IMR-90 (cell line): ENCODE results near the gene MYO1G. TPM values are rescaled to one million over a fixed set of nuclear protein-coding genes. Genes with fewer than 3 reads are reported as not detected.

ENCODE experiments used
- ATAC-seq: fragments of 200-7000 bp; cut with Tn5 transposase; 2 replicates; pipeline ENCODE4 v1.9.1; 2020; ENCODE audit warnings: low read depth, mild to moderate bottlenecking, moderate library complexity
- BruUV-seq: library from RNA; stranded (reverse); fragments of 400-500 nt; replicated peaks from 2 replicates; lab custom pipeline; 2021; lab: Mats Ljungman, UMichigan
- CTCF ChIA-PET: fragments of 300-600 bp; formaldehyde crosslinking; extraction: SDS; loops from one replicate; lab custom pipeline; 2021; ENCODE audit warnings: antibody characterized with exemption; lab: Yijun Ruan, JAX
- POLR2A ChIA-PET: fragments of 300-600 bp; sonication (Branson Sonifier 250); formaldehyde crosslinking; loops from one replicate; lab custom pipeline; 2022; ENCODE audit warnings: antibody characterized with exemption; ENCODE audit not compliant: unreplicated experiment; lab: Charles Lee
- DNase-seq: peaks from one replicate; pipeline ENCODE4 v3.0.0; 2013
- H2AFZ ChIP-seq: replicated peaks from 2 replicates; pipeline ENCODE3; 2013; ENCODE audit warnings: low read length, mild to moderate bottlenecking; ENCODE audit not compliant: poor library complexity
- H2AK5ac ChIP-seq: 2 replicates; pipeline ENCODE4 v1.6.1; 2013; ENCODE audit warnings: low read depth, low read length, inconsistent platforms
- H2AK9ac ChIP-seq: replicated peaks from 2 replicates; pipeline ENCODE3; 2013; ENCODE audit warnings: mild to moderate bottlenecking, low read depth, low read length, moderate library complexity; ENCODE audit not compliant: poor library complexity
- H2BK120ac ChIP-seq: 2 replicates; pipeline ENCODE4 v1.6.1; 2013; ENCODE audit warnings: low read depth, low read length, inconsistent platforms
- H2BK15ac ChIP-seq: 3 replicates; pipeline ENCODE4 v1.6.1; 2013; ENCODE audit warnings: low read depth, low read length, inconsistent platforms
- H2BK20ac ChIP-seq: 2 replicates; pipeline ENCODE4 v1.6.1; 2013; ENCODE audit warnings: low read depth, mild to moderate bottlenecking, inconsistent platforms, low read length, moderate library complexity
- H2BK5ac ChIP-seq: 2 replicates; pipeline ENCODE4 v1.6.1; 2013; ENCODE audit warnings: mild to moderate bottlenecking, low read depth, low read length, inconsistent platforms; ENCODE audit not compliant: poor library complexity, severe bottlenecking
- H3K14ac ChIP-seq: replicated peaks from 2 replicates; pipeline ENCODE4 v1.6.1; 2013; ENCODE audit warnings: low read depth, low read length, inconsistent platforms
- H3K18ac ChIP-seq: 2 replicates; pipeline ENCODE4 v1.6.1; 2013; ENCODE audit warnings: low read depth, low read length, control low read depth
- H3K23ac ChIP-seq: 2 replicates; pipeline ENCODE4 v1.6.1; 2013; ENCODE audit warnings: low read depth, low read length, inconsistent platforms
- H3K27ac ChIP-seq: 2 replicates; pipeline ENCODE4 v1.5.1; 2013; ENCODE audit warnings: mild to moderate bottlenecking, control low read depth, low read length; ENCODE audit not compliant: insufficient read depth
- H3K27me3 ChIP-seq: 2 replicates; pipeline ENCODE4 v1.6.1; 2013; ENCODE audit warnings: low read length; ENCODE audit not compliant: control insufficient read depth, insufficient read depth
- H3K36me3 ChIP-seq: 2 replicates; pipeline ENCODE4 v1.6.1; 2013; ENCODE audit warnings: low read length, mixed read lengths; ENCODE audit not compliant: control insufficient read depth, insufficient read depth
- H3K4ac ChIP-seq: 2 replicates; pipeline ENCODE4 v1.6.1; 2013; ENCODE audit warnings: low read depth, low read length, inconsistent platforms
- H3K4me1 ChIP-seq: 2 replicates; pipeline ENCODE4 v1.6.1; 2013; ENCODE audit warnings: low read length, mixed read lengths; ENCODE audit not compliant: control insufficient read depth, insufficient read depth
- H3K4me2 ChIP-seq: 2 replicates; pipeline ENCODE4 v1.6.1; 2013; ENCODE audit warnings: low read depth, mild to moderate bottlenecking, control low read depth, low read length, moderate library complexity
- H3K4me3 ChIP-seq: 2 replicates; pipeline ENCODE4 v1.5.1; 2013; ENCODE audit warnings: low read depth, mild to moderate bottlenecking, control low read depth, low read length, moderate library complexity; ENCODE audit not compliant: insufficient read depth
- H3K56ac ChIP-seq: 2 replicates; pipeline ENCODE4 v1.6.1; 2013; ENCODE audit warnings: low read length, inconsistent platforms; ENCODE audit not compliant: insufficient read depth; ENCODE audit errors: extremely low read depth
- H3K79me1 ChIP-seq, 2 experiments: 2 replicates each; pipeline ENCODE4 v1.6.1; 2013; ENCODE audit warnings: low read length in 2 of 2, inconsistent platforms in 1 of 2, low read depth in 1 of 2
- H3K9ac ChIP-seq: 2 replicates; pipeline ENCODE4 v1.6.1; 2013; ENCODE audit warnings: low read depth, low read length, control low read depth
- H3K9me1 ChIP-seq: 2 replicates; pipeline ENCODE4 v1.6.1; 2013; ENCODE audit warnings: low read length, inconsistent platforms; ENCODE audit not compliant: insufficient read depth
- H3K9me3 ChIP-seq: 2 replicates; pipeline ENCODE4 v1.6.1; 2013; ENCODE audit warnings: low read length; ENCODE audit not compliant: control insufficient read depth, insufficient read depth
- H4K20me1 ChIP-seq: 2 replicates; pipeline ENCODE4 v1.6.1; 2013; ENCODE audit warnings: low read length, inconsistent platforms; ENCODE audit not compliant: insufficient read depth
- H4K5ac ChIP-seq: 2 replicates; pipeline ENCODE4 v1.6.1; 2013; ENCODE audit warnings: mild to moderate bottlenecking, low read depth, low read length, control low read depth
- H4K8ac ChIP-seq, 2 experiments: 2 replicates each; pipeline ENCODE4 v1.6.1; 2013; ENCODE audit warnings: low read depth in 2 of 2, low read length in 2 of 2, control low read depth in 1 of 2, inconsistent platforms in 1 of 2
- H4K91ac ChIP-seq: 2 replicates; pipeline ENCODE4 v1.6.1; 2013; ENCODE audit warnings: low read depth, low read length, inconsistent platforms; ENCODE audit not compliant: insufficient read depth
- MAZ ChIP-seq: IDR thresholded peaks from 2 replicates; pipeline ENCODE4 v1.6.1; 2012; ENCODE audit warnings: low read depth, mild to moderate bottlenecking, low read length, improper control_type of control experiment, moderate library complexity, borderline replicate concordance
- MXI1 ChIP-seq: IDR thresholded peaks from 2 replicates; pipeline ENCODE4 v1.6.1; 2012; ENCODE audit warnings: low read depth, mild to moderate bottlenecking, low read length, moderate library complexity, borderline replicate concordance
- POLR2A ChIP-seq: IDR thresholded peaks from 2 replicates; pipeline ENCODE4 v1.6.1; 2012; ENCODE audit warnings: mild to moderate bottlenecking, low read depth, low read length
- RAD21 ChIP-seq: IDR thresholded peaks from 2 replicates; pipeline ENCODE4 v1.6.1; 2012; ENCODE audit warnings: low read length, improper control_type of control experiment
- WGBS, 2 experiments: methylation state at CpG; one replicate each; pipeline versions ENCODE4 v1.1.5 to v1.1.7; 2013; ENCODE audit warnings: missing lambda C conversion rate in 2 of 2; ENCODE audit not compliant: insufficient read length in 1 of 2; ENCODE audit errors: extremely low coverage in 2 of 2; 5-methylcytosine and 5-hydroxymethylcytosine counted together
- dilution Hi-C: fragments of 300-500 bp; cut with HindIII; formaldehyde crosslinking; loops from one replicate; pipeline ENCODE4 v1.14.3; 2018; ENCODE audit warnings: low sequenced_read_pairs; ENCODE audit not compliant: unreplicated experiment
- in situ Hi-C: fragments of 300-500 bp; cut with MboI; formaldehyde crosslinking; loops from 3 replicates; pipeline ENCODE4 v1.14.3; 2019; ENCODE audit warnings: low sequenced_read_pairs, inconsistent platforms, mixed read lengths
- intact Hi-C: fragments of 100-400 bp; cut with micrococcal nuclease; formaldehyde crosslinking; loops from 2 replicates; pipeline ENCODE4 v1.10.0; 2022
- polyA plus RNA-seq, 3 experiments: library from polyadenylated mRNA; depleted of rRNA; stranded (reverse); fragments of >200 nt; gene quantifications; 2 replicates each; pipeline ENCODE4 v1.2.3, GENCODE V29; 2012; ENCODE audit warnings: low replicate concordance in 1 of 3
- total RNA-seq: library from RNA; depleted of rRNA; stranded (reverse); fragments of >200 nt; gene quantifications from 2 replicates; pipeline ENCODE4 v1.2.3, GENCODE V29; 2012

Gene MYO1G
- total and polyA plus RNA-seq, 2 of the 4 experiments (the other 2 are of a cell fraction): under 0.01 to 0.02 TPM

GRCh38 chr7:45015313-45015712 is 36.5 kb upstream of the MYO1G start:
- no peak overlapping the region for H2AK5ac ChIP-seq
- H4K5ac ChIP-seq: no peak overlapping the region
- DNase-seq (no peak), ATAC-seq (no peak)
- H3K9ac ChIP-seq: no peak overlapping the region
- no peak overlapping the region for H2AK9ac ChIP-seq
- intact Hi-C loops: no loop called here
- H4K20me1 ChIP-seq: peaks cover 12% of the 10 kb centered on the region
- no peak overlapping the region for H3K23ac ChIP-seq
- no peaks in the 10 kb centered on the region for H3K27me3 ChIP-seq
- peaks cover 34 to 58% of the 10 kb centered on the region in 2 experiments for H3K79me1 ChIP-seq
- H2BK20ac ChIP-seq: no peak overlapping the region
- ChIA-PET CTCF (no interaction called here), POLR2A (no interaction called here)
- H3K4ac ChIP-seq: no peak overlapping the region
- H3K14ac ChIP-seq: no peak overlapping the region
- in situ Hi-C loops: no loop called here
- no peak for TF ChIP-seq MXI1
- no peak for TF ChIP-seq MAZ
- TF ChIP-seq RAD21: no peak
- TF ChIP-seq POLR2A: no peak
- H3K4me1 ChIP-seq: 0 out of 2 replicates have a peak, but pooled peaks cover 1% of the 10 kb centered on the region
- H3K18ac ChIP-seq: no peak overlapping the region
- no peak overlapping the region for H2BK5ac ChIP-seq
- 83% methylated on average over 1 of the region's 1 CpG; no CpG with 5 or more reads in 1 of the 2 experiments for WGBS, 2 experiments
- H3K56ac ChIP-seq: no peak overlapping the region
- H3K36me3 ChIP-seq: no peaks in the 10 kb centered on the region; the same call in none of the 2 replicates
- no peak overlapping the region for H3K27ac ChIP-seq
- peak overlapping the region; percentile 26 for H2AFZ ChIP-seq
- H4K91ac ChIP-seq: no peak overlapping the region
- H3K4me3 ChIP-seq: no peak overlapping the region
- no TSS peak for BruUV-seq
- dilution Hi-C loops: no loop called here
- H3K9me1 ChIP-seq: peaks cover 6% of the 10 kb centered on the region
- no peak overlapping the region for H3K4me2 ChIP-seq
- H3K9me3 ChIP-seq: no peaks in the 10 kb centered on the region
- no peak overlapping the region for H2BK120ac ChIP-seq
- no peak overlapping the region for H4K8ac ChIP-seq
- H2BK15ac ChIP-seq: no peak overlapping the region
